ENCODE data around the gene PHRF1.

Gene PHRF1

DNA sequence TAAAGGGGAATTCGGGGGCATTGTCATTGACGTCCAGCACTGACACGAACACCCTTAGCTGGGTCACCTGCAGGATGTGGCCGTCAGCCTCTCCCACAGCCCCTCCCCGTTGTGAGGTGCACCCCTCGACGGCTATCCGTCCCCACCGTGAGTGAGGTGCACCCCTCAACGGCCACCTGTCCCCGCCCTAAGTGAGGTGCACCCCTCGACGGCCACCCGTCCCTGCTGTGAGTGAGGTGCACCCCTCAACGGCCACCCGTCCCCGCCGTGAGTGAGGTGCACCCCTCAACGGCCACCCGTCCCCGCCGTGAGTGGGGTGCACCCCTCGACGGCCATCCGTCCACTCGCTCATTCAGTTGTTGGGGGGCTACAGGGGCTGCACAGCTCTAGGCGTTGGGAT lies 45.6 kb downstream of the PHRF1 start:
- Histone ChIP-seq H3K36me3 (ENCODE audit: control insufficient read depth in 4 of 4, insufficient read depth in 4 of 4, low read length in 3 of 4) (peaks cover 0 to 16% (median 3%) of the 10 kb centered on the region in 4 experiments), H3K27ac (ENCODE audit: insufficient read depth in 1 of 2, low read depth in 1 of 2, low read length in 2 of 2, poor library complexity in 1 of 2, severe bottlenecking in 2 of 2) (no peak overlapping the region), H3K9me3 (ENCODE audit: control extremely low read depth in 1 of 5, control insufficient read depth in 4 of 5, insufficient read depth in 2 of 5, low read depth in 1 of 5, low read length in 4 of 5) (no peaks in the 10 kb centered on the region), H3K4me1 (ENCODE audit: control extremely low read depth in 1 of 4, control insufficient read depth in 4 of 4, insufficient read depth in 4 of 4, low read length in 3 of 4) (peaks cover 0 to 11% (median 7%) of the 10 kb centered on the region in 4 experiments), H3K27me3 (replicated peaks in 2 of 5; ENCODE audit: control insufficient read depth in 4 of 5, insufficient read depth in 5 of 5, low read length in 4 of 5) (peaks cover 0 to 15% (median 0%) of the 10 kb centered on the region in 5 experiments), H3K4me3 (ENCODE audit: control insufficient read depth in 1 of 7, extremely low read depth in 1 of 7, insufficient read depth in 4 of 7, low read depth in 2 of 7, low read length in 6 of 7) (no peak overlapping the region)
- 93% methylated on average over 23 of the region's 27 CpGs for WGBS (ENCODE audit: insufficient coverage)
- no peak for DNase-seq
- ChIA-PET POLR2A (no interaction called here), CTCF (no interaction called here)

DNA sequence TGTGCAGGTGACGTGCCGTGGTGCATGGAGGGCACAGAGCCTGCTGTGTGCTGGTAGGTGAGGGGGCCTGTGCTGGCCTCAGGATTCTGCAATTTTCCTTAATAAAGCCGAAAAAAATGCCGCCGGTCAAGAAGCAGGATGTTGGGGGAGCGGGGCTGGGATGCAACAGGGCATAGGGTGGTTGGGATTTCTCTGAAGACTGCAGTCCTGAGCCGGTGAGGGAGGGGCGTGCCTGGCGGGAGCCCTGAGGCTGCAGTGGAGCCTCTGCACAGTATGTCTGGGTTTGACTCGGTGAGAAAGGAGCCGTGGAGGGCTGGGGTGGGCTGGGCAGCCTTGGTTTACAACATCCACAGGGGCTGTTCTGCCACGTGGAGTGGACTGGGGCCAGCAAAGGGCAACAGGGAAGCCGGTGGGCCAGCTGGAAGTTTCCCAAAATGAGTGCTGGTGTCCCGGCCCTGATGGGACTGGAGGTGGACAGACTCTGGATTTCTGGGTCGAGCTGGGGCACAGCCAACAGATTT lies 47.1 kb downstream of the PHRF1 start:
- no peak for DNase-seq
- peaks cover 0 to 8% (median 3%) of the 10 kb centered on the region in 4 experiments for H3K36me3 ChIP-seq (ENCODE audit: control insufficient read depth in 4 of 4, insufficient read depth in 4 of 4, low read length in 3 of 4)
- POLR2A ChIA-PET: interaction anchor here (0.6 kb wide), 1 partner anchor 13 kb away, joined by 4 read pairs; no protein-coding TSS in a partner anchor
- CTCF ChIA-PET: interaction anchor here (1.3 kb wide), 1 partner anchor 9 kb away, joined by 3 read pairs; no protein-coding TSS in a partner anchor
- no peak overlapping the region for H3K4me3 ChIP-seq (ENCODE audit: control insufficient read depth in 1 of 7, extremely low read depth in 1 of 7, insufficient read depth in 4 of 7, low read depth in 2 of 7, low read length in 6 of 7)
- H3K27ac ChIP-seq (ENCODE audit: insufficient read depth in 1 of 2, low read depth in 1 of 2, low read length in 2 of 2, poor library complexity in 1 of 2, severe bottlenecking in 2 of 2): no peak overlapping the region
- peaks cover 0 to 22% (median 2%) of the 10 kb centered on the region in 5 experiments for H3K27me3 ChIP-seq (replicated peaks in 2 of 5; ENCODE audit: control insufficient read depth in 4 of 5, insufficient read depth in 5 of 5, low read length in 4 of 5)
- 94% methylated on average over 11 of the region's 15 CpGs for WGBS (ENCODE audit: insufficient coverage)
- no peaks in the 10 kb centered on the region for H3K9me3 ChIP-seq (ENCODE audit: control extremely low read depth in 1 of 5, control insufficient read depth in 4 of 5, insufficient read depth in 2 of 5, low read depth in 1 of 5, low read length in 4 of 5)
- H3K4me1 ChIP-seq (ENCODE audit: control extremely low read depth in 1 of 4, control insufficient read depth in 4 of 4, insufficient read depth in 4 of 4, low read length in 3 of 4): peaks cover 0 to 8% (median 6%) of the 10 kb centered on the region in 4 experiments

DNA sequence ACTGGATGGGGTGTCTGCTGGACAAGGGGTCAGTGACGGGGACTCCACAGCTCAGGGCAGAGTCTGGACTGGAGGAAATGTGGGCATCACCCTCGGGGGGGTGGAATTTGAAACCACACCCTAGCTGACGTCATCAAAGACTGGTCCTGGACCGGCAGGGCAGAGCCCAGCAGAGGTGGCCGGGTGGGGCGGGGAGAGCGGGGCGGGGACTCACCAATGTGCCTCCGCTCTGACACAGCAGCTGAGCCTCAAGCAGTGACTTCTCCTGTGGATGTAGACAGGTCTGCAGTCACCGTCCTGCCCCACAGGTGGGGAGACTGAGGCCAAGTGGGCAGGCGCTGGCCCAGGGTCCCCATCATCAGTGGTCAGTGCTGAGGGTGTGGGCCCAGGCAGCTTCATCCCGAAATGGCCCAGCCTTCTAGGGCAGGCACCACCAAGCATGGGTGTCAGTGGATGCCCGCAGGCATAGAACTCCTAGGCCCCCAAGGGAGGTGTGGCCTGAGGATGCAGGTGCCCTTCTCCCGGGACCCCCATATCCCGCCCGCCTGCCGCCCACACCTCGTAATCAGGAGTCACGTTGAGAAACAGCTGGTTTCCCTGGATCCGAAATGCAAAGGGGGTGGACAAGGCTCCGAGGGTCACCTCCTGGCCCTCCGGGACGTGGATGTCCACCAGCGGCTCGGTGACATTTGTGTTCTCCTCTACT lies 47.9 kb downstream of the PHRF1 start:
- no peak for DNase-seq
- H3K27me3 ChIP-seq (replicated peaks in 2 of 5; ENCODE audit: control insufficient read depth in 4 of 5, insufficient read depth in 5 of 5, low read length in 4 of 5): peaks cover 0 to 22% (median 2%) of the 10 kb centered on the region in 5 experiments
- CTCF ChIA-PET: interaction anchor here (1.3 kb wide), 1 partner anchor 8 kb away, joined by 3 read pairs; no protein-coding TSS in a partner anchor
- 95% methylated on average over 25 of the region's 25 CpGs for WGBS (ENCODE audit: insufficient coverage)
- POLR2A ChIA-PET: no interaction called here
- no peak overlapping the region for H3K27ac ChIP-seq (ENCODE audit: insufficient read depth in 1 of 2, low read depth in 1 of 2, low read length in 2 of 2, poor library complexity in 1 of 2, severe bottlenecking in 2 of 2)
- no peak overlapping the region for H3K4me3 ChIP-seq (ENCODE audit: control insufficient read depth in 1 of 7, extremely low read depth in 1 of 7, insufficient read depth in 4 of 7, low read depth in 2 of 7, low read length in 6 of 7)
- no peaks in the 10 kb centered on the region for H3K9me3 ChIP-seq (ENCODE audit: control extremely low read depth in 1 of 5, control insufficient read depth in 4 of 5, insufficient read depth in 2 of 5, low read depth in 1 of 5, low read length in 4 of 5)
- peaks cover 0 to 3% (median 2%) of the 10 kb centered on the region in 4 experiments for H3K36me3 ChIP-seq (ENCODE audit: control insufficient read depth in 4 of 4, insufficient read depth in 4 of 4, low read length in 3 of 4)
- peaks cover 0 to 15% (median 12%) of the 10 kb centered on the region in 4 experiments for H3K4me1 ChIP-seq (ENCODE audit: control extremely low read depth in 1 of 4, control insufficient read depth in 4 of 4, insufficient read depth in 4 of 4, low read length in 3 of 4)

DNA sequence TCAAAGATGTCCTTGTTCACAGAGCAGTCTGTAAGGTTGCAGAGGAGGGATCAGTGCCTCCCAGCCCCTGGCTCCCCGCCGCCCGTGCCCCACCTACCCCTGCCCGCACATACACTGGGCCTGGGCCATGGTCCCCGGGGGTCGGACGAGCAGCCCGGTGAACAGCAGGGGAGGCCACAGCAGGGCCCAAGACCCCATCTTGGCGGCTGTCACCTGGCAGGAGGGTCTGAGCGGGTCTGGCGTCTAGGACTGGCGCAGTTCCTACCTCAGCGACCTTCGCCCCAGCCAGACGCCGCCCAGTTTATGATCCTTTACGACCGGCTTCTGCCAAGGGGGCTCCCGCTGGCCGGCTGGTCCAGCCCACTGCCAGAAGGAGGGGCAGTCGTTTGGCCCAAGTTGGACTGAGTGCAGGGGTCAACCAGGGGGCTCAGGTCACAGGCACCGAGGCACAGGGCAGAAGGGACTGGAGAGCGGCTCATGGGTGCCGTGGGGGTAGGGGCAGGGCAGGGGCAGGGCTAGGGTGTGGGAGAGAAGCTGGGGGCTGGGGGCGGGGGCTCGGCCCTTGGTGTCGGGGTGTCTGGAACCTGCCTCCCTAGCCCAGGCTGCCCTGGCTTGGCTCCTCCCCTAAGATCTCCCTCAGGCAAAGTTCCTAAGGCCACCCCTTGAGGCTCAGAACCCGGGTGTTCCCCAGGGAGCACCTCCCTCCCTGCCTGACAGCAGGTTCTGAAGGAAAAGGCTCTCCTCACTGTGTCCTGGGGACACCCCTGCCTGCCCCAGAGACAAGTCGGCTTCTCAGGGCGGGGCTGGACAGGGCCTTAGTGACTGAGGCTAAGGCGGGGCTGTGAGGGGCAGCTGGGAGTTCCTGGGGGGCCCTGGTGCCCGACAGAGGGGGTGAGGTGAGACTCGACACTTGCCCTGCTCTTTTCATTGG lies 48.7 kb downstream of the PHRF1 start, which contains the start of gene CDHR5:
TSS of gene CDHR5 (minus strand) at position 251 of the 931 bp plus-strand sequence. CDS start at position 198, 53 bp downstream.
- peaks cover 0 to 22% (median 2%) of the 10 kb centered on the region in 5 experiments for H3K27me3 ChIP-seq (replicated peaks in 2 of 5; ENCODE audit: control insufficient read depth in 4 of 5, insufficient read depth in 5 of 5, low read length in 4 of 5)
- H3K36me3 ChIP-seq (ENCODE audit: control insufficient read depth in 4 of 4, insufficient read depth in 4 of 4, low read length in 3 of 4): peaks cover 0 to 2% (median 1%) of the 10 kb centered on the region in 4 experiments
- no peak for DNase-seq
- POLR2A ChIA-PET: interaction anchor here (1.0 kb wide), 1 partner anchor 33 kb away, joined by 3 read pairs; no protein-coding TSS in a partner anchor
- H3K27ac ChIP-seq (ENCODE audit: insufficient read depth in 1 of 2, low read depth in 1 of 2, low read length in 2 of 2, poor library complexity in 1 of 2, severe bottlenecking in 2 of 2): no peak within 1 kb of the TSS
- peaks cover 2 to 19% (median 17%) of the 10 kb centered on the region in 4 experiments for H3K4me1 ChIP-seq (ENCODE audit: control extremely low read depth in 1 of 4, control insufficient read depth in 4 of 4, insufficient read depth in 4 of 4, low read length in 3 of 4)
- WGBS (ENCODE audit: insufficient coverage): 95% methylated on average over 22 of the region's 33 CpGs
- CTCF ChIA-PET: interaction anchor here (1.3 kb wide), 1 partner anchor 8 kb away, joined by 3 read pairs; no protein-coding TSS in a partner anchor
- no peak within 1 kb of the TSS for H3K4me3 ChIP-seq (ENCODE audit: control insufficient read depth in 1 of 7, extremely low read depth in 1 of 7, insufficient read depth in 4 of 7, low read depth in 2 of 7, low read length in 6 of 7)
- H3K9me3 ChIP-seq (ENCODE audit: control extremely low read depth in 1 of 5, control insufficient read depth in 4 of 5, insufficient read depth in 2 of 5, low read depth in 1 of 5, low read length in 4 of 5): no peaks in the 10 kb centered on the region

DNA sequence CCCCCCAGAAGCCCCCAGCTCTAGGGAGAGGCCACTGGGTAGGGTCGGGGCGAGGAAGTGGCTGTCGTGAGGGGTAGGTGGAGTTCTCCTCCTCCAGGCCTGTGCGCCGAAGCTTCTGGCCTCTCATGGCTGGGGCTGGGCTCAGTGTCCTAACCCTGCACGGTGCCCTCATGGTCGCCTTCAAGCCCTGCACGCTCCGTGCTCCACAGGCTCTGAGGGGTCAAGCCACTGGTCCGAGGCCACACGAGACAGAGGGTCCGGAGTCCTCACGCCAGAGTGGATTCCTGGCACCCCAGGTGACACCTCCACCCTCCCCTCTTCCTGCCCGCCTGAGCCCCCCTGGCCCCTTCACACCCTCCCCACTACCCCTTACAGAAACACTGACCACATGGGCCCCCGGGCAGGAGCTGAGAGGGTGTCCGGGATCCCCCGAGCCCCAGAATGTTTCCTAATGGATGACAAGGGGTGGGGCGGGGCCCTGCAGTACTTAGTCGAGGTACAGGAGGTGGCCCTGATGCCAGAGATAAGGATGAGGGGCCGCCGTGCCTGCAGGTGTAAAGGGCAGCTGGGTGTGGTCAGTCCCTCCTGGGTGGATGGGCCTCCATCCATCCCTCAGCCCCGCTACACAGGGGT lies 49.5 kb downstream of the PHRF1 start:
- H3K27me3 ChIP-seq (replicated peaks in 2 of 5; ENCODE audit: control insufficient read depth in 4 of 5, insufficient read depth in 5 of 5, low read length in 4 of 5): peaks cover 0 to 22% (median 2%) of the 10 kb centered on the region in 5 experiments
- H3K27ac ChIP-seq (ENCODE audit: insufficient read depth in 1 of 2, low read depth in 1 of 2, low read length in 2 of 2, poor library complexity in 1 of 2, severe bottlenecking in 2 of 2): no peak overlapping the region
- no peak overlapping the region for H3K4me3 ChIP-seq (ENCODE audit: control insufficient read depth in 1 of 7, extremely low read depth in 1 of 7, insufficient read depth in 4 of 7, low read depth in 2 of 7, low read length in 6 of 7)
- ChIA-PET POLR2A (interaction anchor here (1.0 kb wide), 1 partner anchor 34 kb away, joined by 3 read pairs; no protein-coding TSS in a partner anchor), CTCF (no interaction called here)
- H3K36me3 ChIP-seq (ENCODE audit: control insufficient read depth in 4 of 4, insufficient read depth in 4 of 4, low read length in 3 of 4): peaks cover 0 to 2% (median 1%) of the 10 kb centered on the region in 4 experiments
- no peak for DNase-seq
- WGBS (ENCODE audit: insufficient coverage): 88% methylated on average over 18 of the region's 22 CpGs
- peaks cover 2 to 19% (median 17%) of the 10 kb centered on the region in 4 experiments for H3K4me1 ChIP-seq (ENCODE audit: control extremely low read depth in 1 of 4, control insufficient read depth in 4 of 4, insufficient read depth in 4 of 4, low read length in 3 of 4)
- H3K9me3 ChIP-seq (ENCODE audit: control extremely low read depth in 1 of 5, control insufficient read depth in 4 of 5, insufficient read depth in 2 of 5, low read depth in 1 of 5, low read length in 4 of 5): no peaks in the 10 kb centered on the region

DNA sequence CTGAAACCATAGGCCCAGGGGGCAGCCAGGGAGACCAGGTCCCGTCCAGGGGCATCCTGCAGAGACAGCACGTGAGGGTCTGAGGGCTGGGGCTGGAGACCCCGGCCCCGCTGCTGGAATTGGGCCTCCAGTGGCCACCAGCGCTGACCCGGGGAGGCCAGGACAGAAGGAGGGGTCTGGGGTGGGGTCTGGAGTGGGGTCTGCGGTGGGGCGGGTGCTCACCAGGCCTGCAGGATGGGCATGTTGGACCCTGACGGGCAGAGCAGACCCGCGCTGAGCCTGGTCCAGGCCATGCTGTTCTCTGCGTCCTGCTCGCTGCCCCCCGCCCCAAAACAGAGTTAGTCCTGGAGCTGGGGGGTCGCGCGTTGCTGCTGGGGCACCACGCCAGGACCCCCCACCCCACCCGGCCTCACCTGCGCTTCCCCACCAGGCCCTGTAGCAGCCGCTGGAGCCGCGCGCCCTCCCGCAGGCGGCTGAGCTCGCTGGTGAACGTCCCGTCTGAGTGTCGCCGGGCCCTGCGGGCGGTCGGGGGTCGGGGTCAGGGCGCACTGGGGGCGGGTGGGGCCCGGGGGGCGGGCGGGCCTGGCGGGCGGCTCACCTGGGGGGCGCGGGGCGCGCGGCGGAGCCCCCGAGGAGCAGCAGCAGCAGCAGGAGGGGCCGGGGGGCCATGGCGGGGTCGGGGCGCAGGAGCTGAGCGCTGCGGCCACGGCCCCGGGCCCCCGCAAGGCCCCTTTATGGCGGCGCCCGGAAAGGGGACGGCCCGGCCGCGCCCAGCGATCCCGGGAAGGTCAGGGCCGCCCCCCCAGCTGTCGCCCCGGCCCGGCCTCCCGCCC lies 50.4 kb downstream of the PHRF1 start, which contains the start of gene SCT:
TSS of gene SCT (minus strand) at position 707 of the 833 bp plus-strand sequence. CDS start at position 669, 38 bp downstream.
- Histone ChIP-seq H3K27me3 (replicated peaks in 2 of 5; ENCODE audit: control insufficient read depth in 4 of 5, insufficient read depth in 5 of 5, low read length in 4 of 5) (peaks cover 0 to 22% (median 2%) of the 10 kb centered on the region in 5 experiments), H3K4me3 (ENCODE audit: control insufficient read depth in 1 of 7, extremely low read depth in 1 of 7, insufficient read depth in 4 of 7, low read depth in 2 of 7, low read length in 6 of 7) (peak within 1 kb of the TSS in 1 of 7 experiments; percentile 16), H3K27ac (ENCODE audit: insufficient read depth in 1 of 2, low read depth in 1 of 2, low read length in 2 of 2, poor library complexity in 1 of 2, severe bottlenecking in 2 of 2) (no peak within 1 kb of the TSS), H3K9me3 (ENCODE audit: control extremely low read depth in 1 of 5, control insufficient read depth in 4 of 5, insufficient read depth in 2 of 5, low read depth in 1 of 5, low read length in 4 of 5) (no peaks in the 10 kb centered on the region), H3K36me3 (ENCODE audit: control insufficient read depth in 4 of 4, insufficient read depth in 4 of 4, low read length in 3 of 4) (peaks cover 0 to 2% (median under 1%) of the 10 kb centered on the region in 4 experiments), H3K4me1 (ENCODE audit: control extremely low read depth in 1 of 4, control insufficient read depth in 4 of 4, insufficient read depth in 4 of 4, low read length in 3 of 4) (peaks cover 2 to 19% (median 17%) of the 10 kb centered on the region in 4 experiments)
- 15% methylated on average over 15 of the region's 72 CpGs for WGBS (ENCODE audit: insufficient coverage)
- ChIA-PET POLR2A (no interaction called here), CTCF (no interaction called here)
- DNase-seq: peak in 1 of 3 donors; percentile 38

Data from common myeloid progenitor, CD34-positive (primary cell).